ENCODE data around the gene VSTM5. TPM values are rescaled to one million over a fixed set of nuclear protein-coding genes. Genes with fewer than 3 reads are reported as not detected.

Gene VSTM5
- total RNA-seq, 1 experiment from 2014 or later: 0.35 TPM

- ChIA-PET POLR2A (interaction anchor here (0.6 kb wide), 1 partner anchor 708 kb away, joined by 3 read pairs; no protein-coding TSS in a partner anchor), CTCF (no interaction called here)
- DNase-seq (ENCODE audit: low spot score) (no peak), ATAC-seq (no peak)
- no peak overlapping the region for H3K4me3 Mint-ChIP-seq
- TF ChIP-seq ZNF416 (CRISPR knock-in tag; IDR thresholded peaks at IDR 0.05) (no peak), ZNF232 (CRISPR knock-in tag; IDR thresholded peaks at IDR 0.05) (no peak), TEAD1 (CRISPR knock-in tag; IDR thresholded peaks at IDR 0.05) (no peak), PRDM15 (CRISPR knock-in tag; IDR thresholded peaks at IDR 0.05) (no peak)
- TF ChIP-seq, protein P1, sequence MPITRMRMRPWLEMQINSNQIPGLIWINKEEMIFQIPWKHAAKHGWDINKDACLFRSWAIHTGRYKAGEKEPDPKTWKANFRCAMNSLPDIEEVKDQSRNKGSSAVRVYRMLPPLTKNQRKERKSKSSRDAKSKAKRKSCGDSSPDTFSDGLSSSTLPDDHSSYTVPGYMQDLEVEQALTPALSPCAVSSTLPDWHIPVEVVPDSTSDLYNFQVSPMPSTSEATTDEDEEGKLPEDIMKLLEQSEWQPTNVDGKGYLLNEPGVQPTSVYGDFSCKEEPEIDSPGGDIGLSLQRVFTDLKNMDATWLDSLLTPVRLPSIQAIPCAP (CRISPR knock-in tag; IDR thresholded peaks at IDR 0.05): no peak
- H3K27ac Mint-ChIP-seq: no peak overlapping the region
- H3K36me3 Mint-ChIP-seq: no peaks in the 10 kb centered on the region
- H3K4me1 Mint-ChIP-seq: peaks cover 27% of the 10 kb centered on the region
- no peaks in the 10 kb centered on the region for H3K9me3 Mint-ChIP-seq
- no peaks in the 10 kb centered on the region for H3K27me3 Mint-ChIP-seq (ENCODE audit: low read depth)
Observed at GRCh38 chr11:93823210-93823609, 27.2 kb downstream of the VSTM5 start.

GRCh38 chr11:93822359-93822758, 28.1 kb downstream of the VSTM5 start:
- ChIA-PET POLR2A (interaction anchor here (0.6 kb wide), 1 partner anchor 709 kb away, joined by 3 read pairs; no protein-coding TSS in a partner anchor), CTCF (no interaction called here)
- Mint-ChIP-seq H3K9me3 (no peaks in the 10 kb centered on the region), H3K36me3 (no peaks in the 10 kb centered on the region), H3K4me3 (no peak overlapping the region), H3K27me3 (ENCODE audit: low read depth) (no peaks in the 10 kb centered on the region), H3K4me1 (peaks cover 34% of the 10 kb centered on the region), H3K27ac (no peak overlapping the region)
- no peak for ATAC-seq
- no peak for DNase-seq (ENCODE audit: low spot score)
- TF ChIP-seq, protein P2, sequence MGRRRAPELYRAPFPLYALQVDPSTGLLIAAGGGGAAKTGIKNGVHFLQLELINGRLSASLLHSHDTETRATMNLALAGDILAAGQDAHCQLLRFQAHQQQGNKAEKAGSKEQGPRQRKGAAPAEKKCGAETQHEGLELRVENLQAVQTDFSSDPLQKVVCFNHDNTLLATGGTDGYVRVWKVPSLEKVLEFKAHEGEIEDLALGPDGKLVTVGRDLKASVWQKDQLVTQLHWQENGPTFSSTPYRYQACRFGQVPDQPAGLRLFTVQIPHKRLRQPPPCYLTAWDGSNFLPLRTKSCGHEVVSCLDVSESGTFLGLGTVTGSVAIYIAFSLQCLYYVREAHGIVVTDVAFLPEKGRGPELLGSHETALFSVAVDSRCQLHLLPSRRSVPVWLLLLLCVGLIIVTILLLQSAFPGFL (CRISPR knock-in tag; IDR thresholded peaks at IDR 0.05; ENCODE audit: borderline replicate concordance): no peak
- TF ChIP-seq ZNF512 (CRISPR knock-in tag; IDR thresholded peaks at IDR 0.05; ENCODE audit: borderline replicate concordance) (no peak), NFE2L1 (CRISPR knock-in tag; IDR thresholded peaks at IDR 0.05) (no peak), CREM (CRISPR knock-in tag; IDR thresholded peaks at IDR 0.05) (no peak), ZNF219 (CRISPR knock-in tag; IDR thresholded peaks at IDR 0.05; ENCODE audit: borderline replicate concordance) (no peak), ZNF416 (CRISPR knock-in tag; IDR thresholded peaks at IDR 0.05) (no peak), TCF7 (CRISPR knock-in tag; IDR thresholded peaks at IDR 0.05; ENCODE audit: low read depth) (no peak), MYBL2 (CRISPR knock-in tag; IDR thresholded peaks at IDR 0.05) (no peak), CDX4 (CRISPR knock-in tag; IDR thresholded peaks at IDR 0.05; ENCODE audit: borderline replicate concordance) (no peak), ZNF671 (CRISPR knock-in tag; IDR thresholded peaks at IDR 0.05) (no peak), E2F1 (CRISPR knock-in tag; IDR thresholded peaks at IDR 0.05) (no peak), FOXP1 (CRISPR knock-in tag; IDR thresholded peaks at IDR 0.05; ENCODE audit: borderline replicate concordance) (no peak), KAT7 (CRISPR knock-in tag; IDR thresholded peaks at IDR 0.05; ENCODE audit: borderline replicate concordance) (no peak), PRRX2 (CRISPR knock-in tag; IDR thresholded peaks at IDR 0.05) (no peak), CBFB (CRISPR knock-in tag; IDR thresholded peaks at IDR 0.05; ENCODE audit: low read depth) (no peak)
- TF ChIP-seq, protein P3, sequence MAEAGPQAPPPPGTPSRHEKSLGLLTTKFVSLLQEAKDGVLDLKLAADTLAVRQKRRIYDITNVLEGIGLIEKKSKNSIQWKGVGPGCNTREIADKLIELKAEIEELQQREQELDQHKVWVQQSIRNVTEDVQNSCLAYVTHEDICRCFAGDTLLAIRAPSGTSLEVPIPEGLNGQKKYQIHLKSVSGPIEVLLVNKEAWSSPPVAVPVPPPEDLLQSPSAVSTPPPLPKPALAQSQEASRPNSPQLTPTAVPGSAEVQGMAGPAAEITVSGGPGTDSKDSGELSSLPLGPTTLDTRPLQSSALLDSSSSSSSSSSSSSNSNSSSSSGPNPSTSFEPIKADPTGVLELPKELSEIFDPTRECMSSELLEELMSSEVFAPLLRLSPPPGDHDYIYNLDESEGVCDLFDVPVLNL (CRISPR knock-in tag; IDR thresholded peaks at IDR 0.05; ENCODE audit: borderline replicate concordance, low read depth): no peak
- TF ChIP-seq, protein P4, sequence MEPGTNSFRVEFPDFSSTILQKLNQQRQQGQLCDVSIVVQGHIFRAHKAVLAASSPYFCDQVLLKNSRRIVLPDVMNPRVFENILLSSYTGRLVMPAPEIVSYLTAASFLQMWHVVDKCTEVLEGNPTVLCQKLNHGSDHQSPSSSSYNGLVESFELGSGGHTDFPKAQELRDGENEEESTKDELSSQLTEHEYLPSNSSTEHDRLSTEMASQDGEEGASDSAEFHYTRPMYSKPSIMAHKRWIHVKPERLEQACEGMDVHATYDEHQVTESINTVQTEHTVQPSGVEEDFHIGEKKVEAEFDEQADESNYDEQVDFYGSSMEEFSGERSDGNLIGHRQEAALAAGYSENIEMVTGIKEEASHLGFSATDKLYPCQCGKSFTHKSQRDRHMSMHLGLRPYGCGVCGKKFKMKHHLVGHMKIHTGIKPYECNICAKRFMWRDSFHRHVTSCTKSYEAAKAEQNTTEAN (CRISPR knock-in tag; IDR thresholded peaks at IDR 0.05): no peak

Data from WTC11 (cell line).